ENCODE results near the gene NUMB. TPM values are rescaled to one million over a fixed set of nuclear protein-coding genes. Genes with fewer than 3 reads are reported as not detected.

The NUMB gene
- total RNA-seq, 6 donors from 2014 or later, result 85.6 to 169 (median 118) TPM

DNA sequence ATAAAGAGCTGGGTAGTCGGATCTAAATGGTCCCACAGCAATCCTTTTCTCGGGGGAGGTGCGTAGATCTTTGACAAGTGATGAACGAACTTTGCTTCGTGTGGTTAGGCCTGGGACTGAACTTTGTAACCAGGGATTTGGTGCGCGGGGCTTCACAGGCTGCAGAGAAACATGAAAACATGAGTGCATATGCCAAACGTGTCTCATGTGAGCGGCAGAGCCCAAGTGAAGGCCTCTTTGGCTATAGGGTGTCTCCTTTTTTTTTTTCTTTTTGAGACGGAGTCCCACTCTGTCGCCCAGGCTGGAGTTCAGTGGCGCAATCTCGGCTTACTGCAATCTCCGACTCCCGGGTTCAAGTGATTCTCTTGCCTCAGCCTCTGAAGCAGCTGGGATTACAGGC is 20.3 kb upstream of the NUMB start:
- DNase-seq (no peak), ATAC-seq (ENCODE audit: low FRiP score in 2 of 2) (no peak)
- H3K27me3 ChIP-seq, result no peaks in the 10 kb centered on the region
- no peaks in the 10 kb centered on the region for H3K4me1 ChIP-seq
- no peak overlapping the region for H3K4me3 ChIP-seq
- no peaks in the 10 kb centered on the region for H3K9me3 ChIP-seq
- H3K36me3 ChIP-seq, result no peaks in the 10 kb centered on the region
- WGBS, 2 donors, result 81 to 85% methylated on average over 15 of the region's 15 CpGs
- no peak overlapping the region for H3K27ac ChIP-seq
- TF ChIP-seq POLR2A (IDR thresholded peaks at IDR 0.05) (no peak), POLR2AphosphoS5 (IDR thresholded peaks at IDR 0.05) (no peak), EP300 (IDR thresholded peaks at IDR 0.05) (no peak)
- TF ChIP-seq, protein P1, sequence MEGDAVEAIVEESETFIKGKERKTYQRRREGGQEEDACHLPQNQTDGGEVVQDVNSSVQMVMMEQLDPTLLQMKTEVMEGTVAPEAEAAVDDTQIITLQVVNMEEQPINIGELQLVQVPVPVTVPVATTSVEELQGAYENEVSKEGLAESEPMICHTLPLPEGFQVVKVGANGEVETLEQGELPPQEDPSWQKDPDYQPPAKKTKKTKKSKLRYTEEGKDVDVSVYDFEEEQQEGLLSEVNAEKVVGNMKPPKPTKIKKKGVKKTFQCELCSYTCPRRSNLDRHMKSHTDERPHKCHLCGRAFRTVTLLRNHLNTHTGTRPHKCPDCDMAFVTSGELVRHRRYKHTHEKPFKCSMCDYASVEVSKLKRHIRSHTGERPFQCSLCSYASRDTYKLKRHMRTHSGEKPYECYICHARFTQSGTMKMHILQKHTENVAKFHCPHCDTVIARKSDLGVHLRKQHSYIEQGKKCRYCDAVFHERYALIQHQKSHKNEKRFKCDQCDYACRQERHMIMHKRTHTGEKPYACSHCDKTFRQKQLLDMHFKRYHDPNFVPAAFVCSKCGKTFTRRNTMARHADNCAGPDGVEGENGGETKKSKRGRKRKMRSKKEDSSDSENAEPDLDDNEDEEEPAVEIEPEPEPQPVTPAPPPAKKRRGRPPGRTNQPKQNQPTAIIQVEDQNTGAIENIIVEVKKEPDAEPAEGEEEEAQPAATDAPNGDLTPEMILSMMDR (IDR thresholded peaks at IDR 0.05), result no peak

DNA sequence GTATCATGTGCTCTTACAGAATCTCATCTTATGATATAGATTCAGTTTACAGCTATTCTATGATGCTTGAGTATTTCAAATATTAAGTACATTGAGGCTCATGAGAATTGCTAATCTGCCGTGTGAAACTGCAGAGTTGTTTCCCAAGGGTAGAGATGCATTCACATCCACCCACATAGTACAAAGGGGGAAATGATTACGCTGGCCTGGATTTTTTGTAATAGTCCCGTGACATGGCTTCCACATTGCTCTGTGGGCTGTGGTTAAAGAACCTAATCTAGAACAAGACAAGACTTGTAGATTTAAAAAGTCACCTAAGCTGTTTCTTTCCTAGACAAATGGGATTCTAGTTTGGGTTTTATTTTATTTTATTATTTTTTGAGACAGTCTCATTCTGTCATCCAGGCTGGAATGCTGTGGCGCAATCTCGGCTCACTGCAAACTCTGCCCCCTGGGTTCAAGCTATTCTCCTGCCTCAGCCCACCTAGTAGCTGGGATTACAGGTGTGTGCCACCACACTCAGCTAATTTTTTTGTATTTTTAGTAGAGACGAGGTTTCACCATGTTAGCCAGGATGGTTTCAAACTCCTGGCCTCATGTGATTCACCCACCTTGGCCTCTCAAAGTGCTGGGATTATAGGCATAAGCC is 19.4 kb upstream of the NUMB start:
- WGBS, 2 donors, result 79 to 83% methylated on average over 6 of the region's 6 CpGs
- ATAC-seq (ENCODE audit: low FRiP score in 2 of 2) (peak in 1 of 2 donors; percentile 79), DNase-seq (peak in 1 of 2 donors; percentile 52)
- peak in 1 of 4 donors; percentile 26 for TF ChIP-seq EP300 (IDR thresholded peaks at IDR 0.05)
- TF ChIP-seq POLR2A (IDR thresholded peaks at IDR 0.05), result no peak
- TF ChIP-seq, protein P1 (IDR thresholded peaks at IDR 0.05), result no peak
- Histone ChIP-seq H3K27me3 (no peaks in the 10 kb centered on the region), H3K4me1 (no peaks in the 10 kb centered on the region), H3K36me3 (no peaks in the 10 kb centered on the region), H3K27ac (no peak overlapping the region), H3K4me3 (no peak overlapping the region), H3K9me3 (no peaks in the 10 kb centered on the region)

GRCh38 chr14:73476451-73476931 is 18.1 kb upstream of the NUMB start:
- ATAC-seq (ENCODE audit: low FRiP score in 2 of 2) (no peak), DNase-seq (no peak)
- Histone ChIP-seq H3K36me3 (no peaks in the 10 kb centered on the region), H3K9me3 (no peaks in the 10 kb centered on the region), H3K4me3 (no peak overlapping the region), H3K27ac (no peak overlapping the region), H3K27me3 (no peaks in the 10 kb centered on the region), H3K4me1 (no peaks in the 10 kb centered on the region)
- WGBS, 2 donors, result 75 to 77% methylated on average over 3 of the region's 3 CpGs
- TF ChIP-seq EP300 (IDR thresholded peaks at IDR 0.05), result no peak
- TF ChIP-seq, protein P1 (IDR thresholded peaks at IDR 0.05), result no peak

DNA sequence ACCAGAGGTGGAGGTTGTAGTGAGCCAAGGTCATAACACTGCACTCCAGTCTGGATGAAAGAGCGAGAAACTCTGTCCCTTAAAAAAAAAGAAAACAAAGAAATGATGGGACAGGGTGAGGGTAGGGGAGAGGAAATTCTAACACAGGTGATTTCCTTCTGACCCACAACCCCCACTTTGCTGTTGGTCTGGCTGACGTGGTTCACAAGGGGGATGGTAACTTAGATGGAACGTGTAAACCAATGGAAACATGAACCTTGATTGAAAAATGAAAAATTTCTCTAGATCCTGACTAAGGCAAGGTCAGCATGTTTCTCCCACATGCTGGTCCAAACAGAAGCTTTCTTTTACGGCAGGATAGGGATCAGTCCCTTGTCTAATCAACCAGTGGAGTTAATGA is 16.6 kb upstream of the NUMB start:
- H3K36me3 ChIP-seq, result no peaks in the 10 kb centered on the region
- no peak overlapping the region for H3K27ac ChIP-seq
- TF ChIP-seq, protein P1 (IDR thresholded peaks at IDR 0.05), result no peak
- no peak overlapping the region for H3K4me3 ChIP-seq
- no peaks in the 10 kb centered on the region for H3K4me1 ChIP-seq
- H3K27me3 ChIP-seq, result no peaks in the 10 kb centered on the region
- WGBS, 2 donors, result 58 to 80% methylated on average over 4 of the region's 4 CpGs
- no peak for DNase-seq
- H3K9me3 ChIP-seq, result no peaks in the 10 kb centered on the region
- ATAC-seq (ENCODE audit: low FRiP score in 2 of 2), result no peak
